Stimulated activated CD4-positive, alpha-beta T cell treated with anti-CD3 and anti-CD28 coated beads, TNF-alpha, amount 100 ng/mL, for 4 hours (primary cell): ENCODE results near the gene SLC15A3.

Source experiments
- DNase-seq, 3 experiments: peaks; one replicate each; pipeline ENCODE4 v3.0.0-alpha.2; 2020; ENCODE audit warnings: low read depth in 3 of 3

Gene SLC15A3

GRCh38 chr11:60930394-60930793 is 21.6 kb downstream of the SLC15A3 start:
- no peak for DNase-seq

DNA sequence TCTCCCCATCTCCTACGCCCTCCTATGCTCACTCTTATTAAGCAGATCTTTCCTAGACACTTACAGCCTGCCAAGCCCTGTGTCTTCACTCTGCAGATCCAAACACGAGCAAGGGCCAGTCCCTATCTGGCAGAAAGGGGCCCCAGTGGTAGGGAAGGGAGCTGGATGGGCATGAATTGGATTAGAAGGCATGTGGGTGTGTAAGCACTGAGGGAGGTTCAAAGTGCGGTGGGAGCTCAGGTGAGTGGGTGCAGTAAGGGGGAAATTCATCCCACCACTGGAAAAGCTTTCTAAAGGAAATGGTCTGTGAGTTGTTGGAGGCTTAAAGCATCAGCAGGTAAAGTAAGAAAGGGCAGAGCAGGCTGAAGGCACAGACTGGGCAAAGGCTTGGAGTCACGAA is 22.2 kb downstream of the SLC15A3 start:
- DNase-seq, result no peak

- no peak for DNase-seq
Observed at GRCh38 chr11:60928563-60929001, 23.4 kb downstream of the SLC15A3 start.

DNA sequence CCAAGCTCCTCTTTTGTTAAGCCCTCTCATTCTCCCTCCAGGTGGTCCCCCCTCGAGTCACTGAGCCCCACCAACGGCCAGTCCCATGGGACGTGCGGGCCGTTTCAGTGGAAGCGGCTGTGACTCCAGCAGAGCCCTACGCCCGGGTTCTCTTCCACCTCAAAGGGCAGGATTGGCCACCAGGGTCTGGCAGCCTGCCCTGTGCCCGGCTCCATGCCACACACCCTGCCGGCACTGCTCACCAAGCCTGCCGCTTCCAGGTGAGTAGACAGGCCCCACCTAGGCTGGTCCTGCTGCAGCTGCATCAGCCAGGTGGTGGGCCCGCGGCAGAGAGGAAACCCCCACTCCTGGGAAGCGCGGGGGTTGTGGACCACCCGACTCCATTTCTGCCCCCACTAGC is 24.4 kb downstream of the SLC15A3 start:
- DNase-seq, result no peak

DNA sequence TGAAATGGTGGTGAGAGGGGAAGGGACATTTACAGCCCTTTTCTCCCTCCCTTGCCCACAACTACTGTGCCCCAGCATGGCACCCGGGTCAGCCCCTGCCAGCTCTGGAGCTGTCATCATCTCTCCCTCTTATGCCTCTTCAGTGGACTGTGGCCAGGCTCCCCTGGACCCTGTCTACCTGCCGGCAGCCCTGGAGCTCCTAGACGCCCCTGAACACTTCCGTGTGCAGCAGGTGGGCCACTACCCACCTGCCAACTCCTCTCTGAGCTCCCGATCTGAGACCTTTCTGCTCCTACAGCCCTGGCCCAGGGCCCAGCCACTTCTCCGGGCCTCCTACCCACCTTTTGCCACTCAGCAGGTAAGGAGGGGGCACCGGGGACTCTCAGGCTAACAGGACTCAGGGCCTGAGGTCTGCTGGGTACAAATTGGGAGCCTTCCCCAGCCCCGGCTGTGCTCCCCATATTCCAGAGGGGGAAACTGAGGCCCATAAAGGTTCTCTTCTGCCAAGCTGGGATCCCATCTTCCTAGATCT is 24.8 kb downstream of the SLC15A3 start:
- DNase-seq, result no peak

DNA sequence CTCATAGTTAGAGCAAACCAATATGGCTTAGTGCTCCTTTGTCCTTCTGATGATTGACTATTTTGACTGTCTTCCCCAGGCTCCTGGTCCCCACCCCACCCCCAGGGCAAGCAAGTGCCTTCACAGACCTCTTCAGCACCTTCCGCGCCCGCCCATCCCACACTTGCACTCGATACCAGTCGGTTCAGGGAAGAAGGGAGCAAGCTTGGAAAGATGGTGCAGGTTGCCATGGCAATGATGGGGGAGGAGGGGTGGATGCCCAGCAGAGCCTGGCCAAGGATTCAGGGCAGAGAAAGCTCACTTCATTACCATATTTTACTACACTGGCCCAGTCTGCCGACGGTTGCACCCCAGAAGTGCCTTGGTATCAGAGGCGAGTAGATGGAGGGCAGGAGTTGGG is 25.5 kb downstream of the SLC15A3 start:
- no peak for DNase-seq

- DNase-seq, result no peak
Observed at GRCh38 chr11:60925868-60926267, 26.1 kb downstream of the SLC15A3 start.

GRCh38 chr11:60924906-60925853 is 26.8 kb downstream of the SLC15A3 start:
- DNase-seq, result no peak

DNA sequence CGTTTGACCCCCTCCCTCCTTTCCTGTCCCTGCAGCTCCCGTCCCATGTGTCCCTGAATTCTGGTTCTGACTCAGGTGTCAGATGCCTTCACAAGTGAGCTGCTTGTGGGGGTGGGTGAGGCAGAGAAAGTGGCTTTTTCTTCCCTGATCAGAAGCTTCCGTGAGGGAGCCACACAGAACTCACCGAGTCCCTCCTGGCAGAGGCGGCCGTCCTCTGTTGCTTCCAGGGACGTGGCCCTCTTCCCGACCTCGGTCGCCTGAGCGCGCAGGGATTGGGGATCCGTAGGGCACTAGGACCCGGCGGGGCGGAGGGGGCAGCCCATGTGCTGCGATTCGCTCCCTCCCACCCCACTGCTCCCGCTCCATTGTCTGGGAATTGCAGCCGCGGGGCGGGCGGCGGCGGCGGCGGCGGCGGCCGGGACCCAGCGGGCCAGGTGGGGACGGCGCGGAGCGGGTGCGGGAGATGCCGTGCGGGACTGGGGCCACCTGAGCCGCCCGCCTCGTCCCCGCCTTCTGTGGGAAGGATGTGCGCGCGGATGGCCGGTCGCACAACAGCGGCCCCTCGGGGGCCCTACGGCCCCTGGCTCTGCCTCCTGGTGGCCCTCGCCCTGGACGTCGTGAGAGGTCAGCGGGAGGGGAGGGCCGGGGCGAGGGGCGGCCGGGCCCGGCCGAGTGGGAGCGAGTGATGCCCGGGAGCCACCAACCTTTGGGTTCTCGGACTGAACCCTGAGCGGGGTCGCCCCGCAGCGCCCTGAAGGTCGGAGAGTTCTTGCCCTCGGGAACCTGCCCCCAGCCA is 27.7 kb downstream of the SLC15A3 start, which contains the start of gene TMEM132A:
Gene TMEM132A (plus strand): TSS at position 351 of the 796 bp plus-strand sequence. CDS start 174 bp downstream, at position 525.
- no peak for DNase-seq

- no peak for DNase-seq
Observed at GRCh38 chr11:60923800-60924109, 28.2 kb downstream of the SLC15A3 start.

- no peak for DNase-seq
Observed at GRCh38 chr11:60923326-60923725, 28.6 kb downstream of the SLC15A3 start.

DNA sequence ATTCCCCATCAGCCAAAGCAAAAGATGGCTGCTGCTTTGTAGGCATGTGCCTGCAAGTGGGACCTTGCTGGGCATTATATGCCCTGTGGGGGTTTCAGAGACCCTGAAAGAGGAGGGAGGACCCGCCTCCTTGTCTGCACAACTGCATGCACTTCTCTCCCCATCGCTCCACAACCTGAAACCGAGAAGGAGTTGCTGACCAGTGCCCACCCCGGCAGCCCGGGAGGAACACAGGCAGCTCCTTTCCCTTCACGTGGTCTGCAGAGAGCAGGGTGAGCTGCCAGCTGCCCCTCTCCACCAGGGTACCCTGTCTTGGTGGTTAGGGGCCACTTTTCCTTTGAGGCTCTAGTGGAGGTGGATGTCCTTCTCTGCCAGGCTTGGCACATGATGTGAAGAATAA is 29.1 kb downstream of the SLC15A3 start:
- DNase-seq, result no peak

- no peak for DNase-seq
Observed at GRCh38 chr11:60921777-60922335, 30.1 kb downstream of the SLC15A3 start.

GRCh38 chr11:60921259-60921658 is 30.7 kb downstream of the SLC15A3 start:
- DNase-seq, result no peak

DNA sequence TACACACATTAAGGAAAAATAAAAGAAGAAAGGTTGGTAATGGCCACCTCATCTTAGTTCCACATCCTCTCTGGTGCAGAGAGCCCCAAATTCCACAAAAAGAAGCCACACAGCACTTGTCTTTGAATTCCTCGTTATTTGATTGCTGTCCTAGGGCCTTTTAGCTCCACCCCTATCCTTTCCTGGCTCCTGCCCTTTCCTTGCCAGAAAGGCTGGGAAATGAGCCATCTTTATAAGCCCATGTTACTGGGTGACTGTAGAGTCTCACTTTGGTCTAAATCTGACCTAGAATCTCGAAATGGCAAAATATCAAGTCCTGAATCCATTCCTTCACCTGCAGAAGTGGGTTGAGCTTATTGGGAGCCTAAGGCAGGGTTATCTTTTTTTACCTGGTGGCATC is 32.0 kb downstream of the SLC15A3 start:
- DNase-seq, result no peak

DNA sequence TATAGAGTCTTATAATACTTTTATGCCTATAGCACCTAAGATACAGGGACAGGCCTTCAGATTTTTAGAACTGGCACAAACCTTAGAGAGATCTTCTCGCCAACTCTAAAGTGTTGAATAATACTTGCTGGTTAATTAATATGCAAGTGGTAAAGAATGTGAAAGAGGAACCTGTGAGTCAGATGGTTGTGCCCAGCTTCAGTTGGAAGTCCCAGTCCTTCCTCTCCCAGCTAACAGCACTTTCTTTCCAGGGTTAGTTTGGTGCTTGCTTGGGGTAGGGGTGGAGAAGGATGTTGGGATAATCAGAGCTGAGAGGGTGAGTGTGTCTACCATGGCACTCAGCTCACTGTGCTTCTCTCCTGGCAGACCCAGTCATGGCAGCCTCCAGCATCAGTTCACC is 32.7 kb downstream of the SLC15A3 start:
- DNase-seq, result no peak

- no peak for DNase-seq
Observed at GRCh38 chr11:60918939-60919265, 33.1 kb downstream of the SLC15A3 start.

DNA sequence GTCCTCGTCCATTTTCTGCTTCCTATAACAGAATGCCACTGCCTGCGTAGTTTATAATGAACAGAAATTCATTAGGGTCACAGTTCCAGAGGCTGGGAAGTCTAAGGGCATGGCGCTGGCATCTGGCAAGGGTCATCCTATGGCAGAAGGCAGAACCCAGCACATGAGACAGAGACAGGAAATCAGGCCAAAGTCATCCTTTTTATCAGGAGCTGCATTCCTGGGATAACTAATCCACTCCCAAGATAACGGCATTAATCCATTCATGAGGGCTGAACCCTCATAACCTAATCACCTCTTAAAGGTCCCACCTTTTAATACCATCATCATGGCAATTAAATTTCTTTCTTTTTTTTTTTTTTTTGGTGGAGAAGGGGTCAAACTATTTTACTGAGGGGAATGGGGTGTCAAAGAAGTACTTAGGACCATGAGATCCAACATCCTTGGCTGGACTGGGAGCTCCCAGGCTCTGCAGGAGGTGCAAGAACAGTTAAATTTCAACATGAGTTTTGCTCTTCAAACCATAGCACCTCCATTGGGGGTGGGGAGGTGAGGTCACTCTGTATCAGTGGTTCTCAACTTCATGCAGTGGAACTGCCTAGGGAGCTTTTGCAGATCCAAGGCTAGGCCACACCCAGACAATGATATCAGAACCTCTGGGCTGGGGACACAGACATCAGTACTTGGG is 33.6 kb downstream of the SLC15A3 start:
- DNase-seq, result no peak

GRCh38 chr11:60917267-60917666 is 34.7 kb downstream of the SLC15A3 start:
- no peak for DNase-seq

DNA sequence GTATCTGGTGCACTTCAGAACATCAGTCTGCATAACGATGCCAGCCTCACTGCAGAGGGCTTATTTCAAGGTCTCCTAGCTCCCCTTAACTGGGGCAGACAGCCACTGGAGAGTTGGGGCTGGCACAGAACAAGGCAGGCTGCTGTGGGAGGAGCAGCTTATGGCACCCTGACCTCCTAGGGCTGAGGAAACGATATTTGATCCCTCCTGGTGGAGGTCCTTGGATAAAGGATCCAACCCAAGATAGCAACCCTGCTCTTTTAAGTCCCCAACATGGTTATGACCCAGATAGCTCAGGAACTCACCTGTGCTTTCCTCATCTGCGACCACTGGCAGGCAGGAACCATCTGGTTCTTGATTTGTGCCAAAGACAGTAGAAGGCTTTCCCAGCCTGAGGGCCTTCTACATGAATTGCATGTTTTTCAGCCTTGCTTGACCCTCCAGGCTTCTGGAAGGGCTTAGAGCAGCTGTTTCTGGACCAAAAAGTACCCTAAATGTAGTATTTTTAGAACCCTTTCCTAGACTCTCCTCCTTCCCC is 35.2 kb downstream of the SLC15A3 start:
- DNase-seq, result no peak

GRCh38 chr11:60915248-60915914 is 36.6 kb downstream of the SLC15A3 start:
- peak in 2 of 3 experiments; percentile 55 for DNase-seq
